ENCODE measurements around the gene PDGFB. TPM values are rescaled to one million over a fixed set of nuclear protein-coding genes. Genes with fewer than 3 reads are reported as not detected.

PDGFB gene
- total and polyA plus RNA-seq, 9 of the 15 experiments (the other 6 are each of a cell fraction or from before 2014, with no cell fraction given) = 0.07 to 4.0 (median 0.48) TPM; not detected in 1

DNA sequence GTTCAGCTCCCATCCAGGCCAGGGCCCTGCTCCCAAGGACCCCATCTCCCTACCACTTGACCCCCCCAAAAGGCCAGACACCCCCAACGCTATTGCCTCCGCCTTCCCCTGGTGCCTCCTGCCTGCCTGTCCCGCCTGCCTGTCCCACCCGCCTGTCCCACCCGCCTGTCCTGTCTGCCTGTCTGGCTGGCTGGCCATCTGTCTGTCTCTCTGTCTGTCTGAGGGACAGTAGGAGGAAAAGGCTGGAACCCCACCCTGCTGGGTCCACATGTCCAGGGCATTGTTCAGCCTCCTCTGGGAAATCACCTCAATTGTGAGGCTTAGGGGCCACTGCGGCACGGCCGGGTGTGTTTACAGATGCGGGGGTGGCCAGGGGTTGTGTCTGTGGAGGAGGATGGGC lies 67.0 kb downstream of the PDGFB start:
- 100% methylated on average over 1 of the region's 9 CpGs for WGBS (ENCODE audit: insufficient coverage, low coverage, missing lambda C conversion rate)
- Histone ChIP-seq H3K36me3 (ENCODE audit: control insufficient read depth, insufficient read depth, low read length) (no peaks in the 10 kb centered on the region), H3K4me3 (no peak overlapping the region), H3K9me3 (replicated peaks; ENCODE audit: control insufficient read depth, insufficient read depth, low read depth, low read length) (no peaks in the 10 kb centered on the region), H2AFZ (ENCODE audit: low read depth, low read length) (no peak overlapping the region), H3K9me1 (ENCODE audit: control insufficient read depth, insufficient read depth, low read length) (no peaks in the 10 kb centered on the region), H3K9ac (ENCODE audit: insufficient read depth in 1 of 2, low read depth in 2 of 2, low read length in 2 of 2) (no peak overlapping the region), H3K27ac (ENCODE audit: extremely low read depth, low read depth, low read length) (no peak overlapping the region), H4K20me1 (replicated peaks; ENCODE audit: control insufficient read depth, insufficient read depth, low read length) (no peaks in the 10 kb centered on the region), H3K27me3 (ENCODE audit: control insufficient read depth in 2 of 2, insufficient read depth in 2 of 2, low read length in 2 of 2) (no peaks in the 10 kb centered on the region), H3K4me2 (ENCODE audit: insufficient read depth, low read length) (no peak overlapping the region), H3K4me1 (replicated peaks in 1 of 2; ENCODE audit: control insufficient read depth in 2 of 2, insufficient read depth in 2 of 2, low read length in 2 of 2) (peaks cover 13 to 33% of the 10 kb centered on the region in 2 experiments; a peak in 4 of 5 replicates), H3K79me2 (ENCODE audit: control insufficient read depth, insufficient read depth, low read length) (no peaks in the 10 kb centered on the region)
- BruUV-seq (replicated peaks) = no TSS peak
- ATAC-seq (no peak), DNase-seq (ENCODE audit: extremely low read depth in 1 of 4, low spot score in 3 of 4) (no peak), FAIRE-seq (no peak)
- ChIA-PET CTCF (ENCODE audit: low intra/inter-chr PET ratio) (no interaction called here), POLR2A (interaction anchor here (1.0 kb wide), 1 partner anchor 141 kb away, joined by 4 read pairs; no protein-coding TSS in a partner anchor)
- in situ Hi-C loops (cut with MboI) = loop anchor here (10.0 kb wide), 1 partner anchor 327 kb away; the partner anchor contains the start of gene MIEF1
- intact Hi-C loops (cut with micrococcal nuclease) = loop anchor here (10.0 kb wide), 1 partner anchor 347 kb away; the partner anchor contains the start of gene ATF4
- TF ChIP-seq, protein P1, sequence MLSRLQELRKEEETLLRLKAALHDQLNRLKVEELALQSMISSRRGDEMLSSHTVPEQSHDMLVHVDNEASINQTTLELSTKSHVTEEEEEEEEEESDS (CRISPR knock-in tag; IDR thresholded peaks at IDR 0.05) = no peak
- no peak for TF ChIP-seq NR3C1 (CRISPR knock-in tag; IDR thresholded peaks at IDR 0.05)
- TF ChIP-seq, protein P2, sequence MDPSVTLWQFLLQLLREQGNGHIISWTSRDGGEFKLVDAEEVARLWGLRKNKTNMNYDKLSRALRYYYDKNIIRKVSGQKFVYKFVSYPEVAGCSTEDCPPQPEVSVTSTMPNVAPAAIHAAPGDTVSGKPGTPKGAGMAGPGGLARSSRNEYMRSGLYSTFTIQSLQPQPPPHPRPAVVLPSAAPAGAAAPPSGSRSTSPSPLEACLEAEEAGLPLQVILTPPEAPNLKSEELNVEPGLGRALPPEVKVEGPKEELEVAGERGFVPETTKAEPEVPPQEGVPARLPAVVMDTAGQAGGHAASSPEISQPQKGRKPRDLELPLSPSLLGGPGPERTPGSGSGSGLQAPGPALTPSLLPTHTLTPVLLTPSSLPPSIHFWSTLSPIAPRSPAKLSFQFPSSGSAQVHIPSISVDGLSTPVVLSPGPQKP (CRISPR knock-in tag; IDR thresholded peaks at IDR 0.05) = no peak
- no peak for TF ChIP-seq KLF13 (tag; IDR thresholded peaks at IDR 0.05; ENCODE audit: borderline replicate concordance, low read depth)
- TF ChIP-seq, protein P3, sequence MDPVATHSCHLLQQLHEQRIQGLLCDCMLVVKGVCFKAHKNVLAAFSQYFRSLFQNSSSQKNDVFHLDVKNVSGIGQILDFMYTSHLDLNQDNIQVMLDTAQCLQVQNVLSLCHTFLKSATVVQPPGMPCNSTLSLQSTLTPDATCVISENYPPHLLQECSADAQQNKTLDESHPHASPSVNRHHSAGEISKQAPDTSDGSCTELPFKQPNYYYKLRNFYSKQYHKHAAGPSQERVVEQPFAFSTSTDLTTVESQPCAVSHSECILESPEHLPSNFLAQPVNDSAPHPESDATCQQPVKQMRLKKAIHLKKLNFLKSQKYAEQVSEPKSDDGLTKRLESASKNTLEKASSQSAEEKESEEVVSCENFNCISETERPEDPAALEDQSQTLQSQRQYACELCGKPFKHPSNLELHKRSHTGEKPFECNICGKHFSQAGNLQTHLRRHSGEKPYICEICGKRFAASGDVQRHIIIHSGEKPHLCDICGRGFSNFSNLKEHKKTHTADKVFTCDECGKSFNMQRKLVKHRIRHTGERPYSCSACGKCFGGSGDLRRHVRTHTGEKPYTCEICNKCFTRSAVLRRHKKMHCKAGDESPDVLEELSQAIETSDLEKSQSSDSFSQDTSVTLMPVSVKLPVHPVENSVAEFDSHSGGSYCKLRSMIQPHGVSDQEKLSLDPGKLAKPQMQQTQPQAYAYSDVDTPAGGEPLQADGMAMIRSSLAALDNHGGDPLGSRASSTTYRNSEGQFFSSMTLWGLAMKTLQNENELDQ (CRISPR knock-in tag; IDR thresholded peaks at IDR 0.05; ENCODE audit: borderline replicate concordance) = no peak
- no peak for TF ChIP-seq ELF2 (CRISPR knock-in tag; IDR thresholded peaks at IDR 0.05)
- TF ChIP-seq, protein P4, sequence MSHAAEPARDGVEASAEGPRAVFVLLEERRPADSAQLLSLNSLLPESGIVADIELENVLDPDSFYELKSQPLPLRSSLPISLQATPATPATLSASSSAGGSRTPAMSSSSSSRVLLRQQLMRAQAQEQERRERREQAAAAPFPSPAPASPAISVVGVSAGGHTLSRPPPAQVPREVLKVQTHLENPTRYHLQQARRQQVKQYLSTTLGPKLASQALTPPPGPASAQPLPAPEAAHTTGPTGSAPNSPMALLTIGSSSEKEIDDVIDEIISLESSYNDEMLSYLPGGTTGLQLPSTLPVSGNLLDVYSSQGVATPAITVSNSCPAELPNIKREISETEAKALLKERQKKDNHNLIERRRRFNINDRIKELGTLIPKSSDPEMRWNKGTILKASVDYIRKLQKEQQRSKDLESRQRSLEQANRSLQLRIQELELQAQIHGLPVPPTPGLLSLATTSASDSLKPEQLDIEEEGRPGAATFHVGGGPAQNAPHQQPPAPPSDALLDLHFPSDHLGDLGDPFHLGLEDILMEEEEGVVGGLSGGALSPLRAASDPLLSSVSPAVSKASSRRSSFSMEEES (CRISPR knock-in tag; IDR thresholded peaks at IDR 0.05) = no peak
- TF ChIP-seq ZBTB7A (IDR thresholded peaks at IDR 0.05; ENCODE audit: borderline replicate concordance, control insufficient read depth, low read depth, low read length) = no peak
- TF ChIP-seq ZNF347 (CRISPR knock-in tag; IDR thresholded peaks at IDR 0.05; ENCODE audit: low read depth) = no peak
- TF ChIP-seq, protein P5, sequence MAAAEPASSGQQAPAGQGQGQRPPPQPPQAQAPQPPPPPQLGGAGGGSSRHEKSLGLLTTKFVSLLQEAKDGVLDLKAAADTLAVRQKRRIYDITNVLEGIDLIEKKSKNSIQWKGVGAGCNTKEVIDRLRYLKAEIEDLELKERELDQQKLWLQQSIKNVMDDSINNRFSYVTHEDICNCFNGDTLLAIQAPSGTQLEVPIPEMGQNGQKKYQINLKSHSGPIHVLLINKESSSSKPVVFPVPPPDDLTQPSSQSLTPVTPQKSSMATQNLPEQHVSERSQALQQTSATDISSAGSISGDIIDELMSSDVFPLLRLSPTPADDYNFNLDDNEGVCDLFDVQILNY (CRISPR knock-in tag; IDR thresholded peaks at IDR 0.05) = no peak
- no peak for TF ChIP-seq COPS2 (conservative IDR thresholded peaks at IDR 0.05)
- no peak for TF ChIP-seq SRSF3 (IDR thresholded peaks at IDR 0.05; ENCODE audit: insufficient read depth, low read length)
- TF ChIP-seq, protein P6, sequence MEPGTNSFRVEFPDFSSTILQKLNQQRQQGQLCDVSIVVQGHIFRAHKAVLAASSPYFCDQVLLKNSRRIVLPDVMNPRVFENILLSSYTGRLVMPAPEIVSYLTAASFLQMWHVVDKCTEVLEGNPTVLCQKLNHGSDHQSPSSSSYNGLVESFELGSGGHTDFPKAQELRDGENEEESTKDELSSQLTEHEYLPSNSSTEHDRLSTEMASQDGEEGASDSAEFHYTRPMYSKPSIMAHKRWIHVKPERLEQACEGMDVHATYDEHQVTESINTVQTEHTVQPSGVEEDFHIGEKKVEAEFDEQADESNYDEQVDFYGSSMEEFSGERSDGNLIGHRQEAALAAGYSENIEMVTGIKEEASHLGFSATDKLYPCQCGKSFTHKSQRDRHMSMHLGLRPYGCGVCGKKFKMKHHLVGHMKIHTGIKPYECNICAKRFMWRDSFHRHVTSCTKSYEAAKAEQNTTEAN (CRISPR knock-in tag; IDR thresholded peaks at IDR 0.05) = no peak
- no peak for TF ChIP-seq ZC3H4 (CRISPR knock-in tag; IDR thresholded peaks at IDR 0.05; ENCODE audit: borderline replicate concordance)
- no peak for TF ChIP-seq CREBBP (IDR thresholded peaks at IDR 0.05; ENCODE audit: low read depth, low read length)

Data from K562 (cell line).